AG10803 (cell line): ENCODE data around the gene CD109.
A peak's percentile ranks its signal among the peaks of the same experiment; 100 is the strongest.

Experiments used
- DNase-seq: peaks from one replicate; pipeline ENCODE4 v3.0.0; 2010; ENCODE audit warnings: low read depth
- H3K4me3 ChIP-seq: 2 replicates; pipeline ENCODE4 v1.5.1; 2011; ENCODE audit warnings: mild to moderate bottlenecking, low read length, control low read depth
- CTCF ChIP-seq: conservative IDR thresholded peaks from 2 replicates; pipeline ENCODE4 v1.5.1; 2011; ENCODE audit warnings: mild to moderate bottlenecking, low read length, control low read depth, inconsistent platforms

CD109 gene

GRCh38 chr6:73695619-73696421 is at the start of gene CD109:
TSS of gene CD109 (plus strand) at chr6:73696203. CDS start at chr6:73696216, 13 bp downstream.
- peak; percentile 81 for DNase-seq
- TF ChIP-seq CTCF = no peak

GRCh38 chr6:73648166-73648565 is 47.8 kb upstream of the CD109 start:
- no peak overlapping the region for H3K4me3 ChIP-seq
- DNase-seq = peak; percentile 43
- TF ChIP-seq CTCF = no peak

More at GRCh38 chr6:73695619-73696421, at the start of gene CD109:
- H3K4me3 ChIP-seq = peak within 1 kb of the TSS; percentile 78

- no peak for TF ChIP-seq CTCF
- H3K4me3 ChIP-seq = no peak overlapping the region
- DNase-seq = no peak
These were observed 46.2 kb upstream of the CD109 start for GRCh38 chr6:73649783-73650182.

- TF ChIP-seq CTCF = peak; percentile 61
- peak; percentile 43 for DNase-seq
- H3K4me3 ChIP-seq = peak overlapping the region; percentile 91
These were observed 43.1 kb upstream of the CD109 start for GRCh38 chr6:73652637-73653570.

- TF ChIP-seq CTCF = no peak
- H3K4me3 ChIP-seq = peak within 1 kb of the TSS; percentile 91
- peak; percentile 92 for DNase-seq
These were observed 42.2 kb upstream of the CD109 start, which contains the start of gene SLC17A5 for GRCh38 chr6:73653571-73654424. TSS of gene SLC17A5 (minus strand) at chr6:73653992. CDS start at chr6:73653886, 106 bp downstream.

GRCh38 chr6:73655341-73655917 is 40.6 kb upstream of the CD109 start:
- H3K4me3 ChIP-seq = peak overlapping the region; percentile 91
- TF ChIP-seq CTCF = no peak
- peak; percentile 36 for DNase-seq
